ENCODE measurements around the gene SCAMP1.
A peak's percentile ranks its signal among the peaks of the same experiment; 100 is the strongest.
"Not testable (repeated sequence)": the region's sequence is repeated elsewhere in the genome, so short reads cannot be mapped to it uniquely, and the experiment has no call there.

The SCAMP1 gene

DNA sequence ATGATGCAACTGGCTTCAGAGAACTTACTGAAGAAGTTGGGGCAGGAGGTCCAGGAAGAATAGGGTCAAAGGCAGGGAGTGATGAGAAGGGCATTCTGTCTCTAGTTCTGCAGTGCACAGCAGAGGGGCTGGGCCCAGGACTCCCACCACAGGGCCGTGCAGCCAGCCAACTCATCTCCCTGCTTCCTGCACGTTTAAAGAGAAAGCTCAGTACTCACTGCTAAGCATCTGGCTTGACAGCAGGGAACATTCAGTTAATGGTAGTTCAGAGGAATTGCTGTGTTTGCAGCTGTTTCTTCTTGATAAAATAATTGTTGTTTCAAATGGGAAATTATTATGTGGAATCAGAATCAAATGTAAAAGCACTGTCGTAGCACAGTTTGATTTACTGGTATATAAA is 25.6 kb upstream of the SCAMP1 start:
- no peaks in the 10 kb centered on the region for H3K36me3 ChIP-seq
- H3K4me1 ChIP-seq = no peaks in the 10 kb centered on the region
- H4K20me1 ChIP-seq = no peaks in the 10 kb centered on the region
- H3K27ac ChIP-seq = no peak overlapping the region
- TF ChIP-seq Cebpa-rat (IDR thresholded peaks at IDR 0.05) = no peak
- peaks cover 8% of the 10 kb centered on the region for H3K9me3 ChIP-seq
- H3K27me3 ChIP-seq = no peaks in the 10 kb centered on the region
- no peak overlapping the region for H3K4me3 ChIP-seq
- no peak overlapping the region for H3K4me2 ChIP-seq
- no peak overlapping the region for H3K9ac ChIP-seq

DNA sequence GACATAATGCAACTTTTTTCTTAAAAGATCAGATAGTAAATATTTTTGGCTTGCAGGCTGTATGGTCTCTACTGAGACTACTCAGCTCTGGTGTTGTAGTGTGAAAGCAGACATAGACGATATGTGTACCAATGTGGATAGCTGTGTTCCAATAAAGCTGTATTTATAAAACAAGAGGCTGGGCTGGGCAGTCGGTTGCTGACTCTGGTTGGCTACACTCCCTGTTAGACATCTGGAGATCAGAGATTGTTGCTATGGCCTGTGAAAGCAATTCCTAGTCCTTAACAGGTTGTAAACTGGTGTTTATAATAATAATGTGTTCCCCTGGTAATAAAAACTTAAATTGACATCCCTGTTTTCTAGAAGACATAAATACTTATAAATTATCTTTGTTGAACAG is 24.4 kb upstream of the SCAMP1 start:
- no peaks in the 10 kb centered on the region for H3K36me3 ChIP-seq
- 0 out of 2 replicates have a peak, but pooled peaks cover 4% of the 10 kb centered on the region for H3K4me1 ChIP-seq
- peaks cover 8% of the 10 kb centered on the region for H3K9me3 ChIP-seq
- TF ChIP-seq Cebpa-rat (IDR thresholded peaks at IDR 0.05) = no peak
- no peak overlapping the region for H3K9ac ChIP-seq
- no peak overlapping the region for H3K4me3 ChIP-seq
- no peaks in the 10 kb centered on the region for H3K27me3 ChIP-seq
- H3K27ac ChIP-seq = no peak overlapping the region
- no peak overlapping the region for H3K4me2 ChIP-seq
- H4K20me1 ChIP-seq = no peaks in the 10 kb centered on the region

DNA sequence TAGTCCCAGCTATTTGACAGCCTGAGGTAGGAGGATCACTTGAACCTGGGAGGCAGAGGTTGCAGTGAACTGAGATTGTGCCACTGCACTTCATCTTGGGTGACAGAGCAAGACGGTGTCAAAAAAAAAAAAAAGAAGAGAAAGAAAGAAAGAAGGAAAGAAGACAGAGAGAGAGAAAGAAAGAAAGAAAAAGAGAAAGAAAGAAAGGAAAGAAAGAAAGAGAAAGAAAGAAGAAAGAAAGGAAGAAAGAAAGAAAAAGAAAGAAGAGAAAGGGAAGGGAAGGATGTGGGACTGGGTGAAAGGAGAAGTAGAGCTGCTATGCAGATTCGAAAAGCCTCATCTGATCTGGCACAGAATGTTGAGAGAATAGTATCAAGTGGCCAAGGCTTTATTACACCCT is 23.7 kb upstream of the SCAMP1 start:
- H3K9me3 ChIP-seq = peaks cover 8% of the 10 kb centered on the region
- no peak overlapping the region for H3K9ac ChIP-seq
- no peak for TF ChIP-seq Cebpa-rat (IDR thresholded peaks at IDR 0.05)
- H3K27ac ChIP-seq = no peak overlapping the region
- no peaks in the 10 kb centered on the region for H4K20me1 ChIP-seq
- no peaks in the 10 kb centered on the region for H3K27me3 ChIP-seq
- H3K36me3 ChIP-seq = no peaks in the 10 kb centered on the region
- H3K4me2 ChIP-seq = no peak overlapping the region
- 0 out of 2 replicates have a peak, but pooled peaks cover 4% of the 10 kb centered on the region for H3K4me1 ChIP-seq
- H3K4me3 ChIP-seq = no peak overlapping the region

DNA sequence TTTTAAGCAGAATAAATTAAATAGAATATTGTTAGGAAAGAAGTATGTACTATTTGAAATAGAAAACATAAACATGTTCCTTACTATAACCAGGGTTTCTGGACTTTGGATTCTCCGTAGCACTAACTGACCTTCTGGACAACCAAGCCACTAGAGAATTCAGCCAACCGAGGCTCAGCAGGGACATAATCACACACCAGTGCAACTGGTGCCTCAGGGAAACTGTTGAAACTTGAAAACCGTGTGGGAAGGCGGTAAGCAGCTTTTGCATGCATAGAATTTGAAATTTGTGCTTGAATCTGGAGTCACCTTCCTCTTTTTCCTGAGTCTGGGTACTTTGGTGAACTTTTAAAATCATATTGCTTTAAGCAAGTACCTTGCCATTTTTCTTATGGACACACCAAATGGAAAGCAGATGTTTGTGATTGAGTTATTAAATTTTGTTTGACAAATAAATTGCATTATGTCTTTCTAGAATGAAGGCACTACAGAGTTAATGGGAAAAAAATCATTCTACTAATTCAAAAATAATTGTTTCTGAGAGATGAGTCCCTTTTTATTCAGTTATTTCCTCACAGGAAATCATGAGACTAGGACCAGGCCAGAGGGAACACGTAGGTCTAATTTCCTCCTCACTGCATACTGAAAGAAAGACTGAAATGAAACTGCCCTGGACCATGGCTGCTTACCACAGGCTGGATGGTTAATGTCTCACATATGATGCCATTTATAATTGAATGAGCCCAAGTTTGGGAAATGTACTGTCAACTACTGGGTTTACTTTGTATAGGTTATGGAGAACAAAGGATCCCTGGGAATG is 20.6 kb upstream of the SCAMP1 start:
- no peaks in the 10 kb centered on the region for H3K36me3 ChIP-seq
- TF ChIP-seq Cebpa-rat (IDR thresholded peaks at IDR 0.05) = no peak
- H3K27ac ChIP-seq = no peak overlapping the region
- H3K9me3 ChIP-seq = peaks cover 8% of the 10 kb centered on the region
- H4K20me1 ChIP-seq = no peaks in the 10 kb centered on the region
- no peak overlapping the region for H3K9ac ChIP-seq
- no peak overlapping the region for H3K4me3 ChIP-seq
- 0 out of 2 replicates have a peak, but pooled peaks cover 4% of the 10 kb centered on the region for H3K4me1 ChIP-seq
- no peaks in the 10 kb centered on the region for H3K27me3 ChIP-seq
- no peak overlapping the region for H3K4me2 ChIP-seq

DNA sequence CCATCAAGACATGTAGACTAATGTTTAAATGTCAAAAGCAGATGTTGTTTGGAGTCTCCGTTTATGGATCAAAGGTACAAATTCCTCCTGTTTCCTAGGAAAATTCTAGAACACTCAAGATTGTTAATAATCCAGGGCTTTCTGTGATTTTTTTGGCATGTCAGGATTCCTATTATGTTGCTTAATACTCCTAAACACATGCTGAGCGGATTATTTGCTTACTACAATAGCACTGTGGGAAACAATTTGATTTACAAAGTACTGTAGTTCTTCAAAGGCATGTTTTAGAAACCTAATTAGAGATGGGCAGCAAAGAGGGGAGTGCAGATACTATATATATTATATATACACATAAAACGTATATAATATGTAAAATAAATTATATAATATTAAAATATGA is 19.0 kb upstream of the SCAMP1 start:
- H3K27ac ChIP-seq = no peak overlapping the region
- no peak overlapping the region for H3K4me2 ChIP-seq
- no peak overlapping the region for H3K4me3 ChIP-seq
- no peak for TF ChIP-seq Cebpa-rat (IDR thresholded peaks at IDR 0.05)
- 0 out of 2 replicates have a peak, but pooled peaks cover 4% of the 10 kb centered on the region for H3K4me1 ChIP-seq
- no peaks in the 10 kb centered on the region for H4K20me1 ChIP-seq
- H3K36me3 ChIP-seq = no peaks in the 10 kb centered on the region
- no peak overlapping the region for H3K9ac ChIP-seq
- no peaks in the 10 kb centered on the region for H3K27me3 ChIP-seq
- peaks cover 8% of the 10 kb centered on the region for H3K9me3 ChIP-seq

DNA sequence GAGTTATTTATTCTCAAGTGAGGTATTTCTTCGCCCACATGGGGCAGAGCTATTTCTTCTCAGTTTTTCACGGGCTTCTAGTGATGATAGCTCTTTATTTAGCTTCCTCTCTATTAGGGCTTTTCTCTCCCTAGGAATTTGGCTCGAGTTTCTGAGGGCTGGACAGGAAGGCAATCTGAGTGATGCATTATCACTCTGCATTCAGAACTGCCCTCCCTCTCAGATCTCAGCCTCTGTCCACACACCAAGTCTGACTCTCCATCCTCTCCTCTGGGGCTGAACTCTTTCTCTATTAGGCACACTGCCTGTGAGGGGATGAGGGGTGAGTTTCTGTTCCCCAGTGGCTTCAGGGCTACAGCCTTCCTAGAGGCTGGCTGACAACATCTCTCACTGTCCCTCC is 14.9 kb upstream of the SCAMP1 start:
- H3K4me2 ChIP-seq = no peak overlapping the region
- H3K27ac ChIP-seq = no peak overlapping the region
- no peak overlapping the region for H3K9ac ChIP-seq
- no peaks in the 10 kb centered on the region for H3K36me3 ChIP-seq
- no peaks in the 10 kb centered on the region for H3K4me1 ChIP-seq
- no peaks in the 10 kb centered on the region for H3K9me3 ChIP-seq
- no peaks in the 10 kb centered on the region for H3K27me3 ChIP-seq
- TF ChIP-seq Cebpa-rat (IDR thresholded peaks at IDR 0.05) = no peak
- no peak overlapping the region for H3K4me3 ChIP-seq
- H4K20me1 ChIP-seq = no peaks in the 10 kb centered on the region

DNA sequence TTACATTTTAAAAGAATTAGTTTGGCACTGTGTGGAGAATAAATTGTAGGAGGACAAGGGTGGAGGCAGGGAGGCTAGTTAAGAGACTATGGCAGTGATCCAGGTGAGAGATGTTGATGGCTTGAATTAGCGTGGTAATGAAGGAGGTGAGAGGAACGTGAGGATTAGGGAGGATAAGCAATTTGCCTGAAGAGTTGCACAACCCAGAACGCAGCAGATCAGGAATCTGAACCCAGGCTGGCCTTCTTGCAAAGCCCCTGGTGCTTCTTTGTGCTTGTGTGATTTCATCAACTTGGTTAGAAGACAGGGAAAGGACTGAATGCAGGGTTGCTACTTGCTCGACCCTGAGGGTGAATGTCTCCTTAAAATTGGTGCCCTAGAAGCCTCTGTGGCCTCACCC is 6.9 kb upstream of the SCAMP1 start:
- Histone ChIP-seq H3K9me3 (no peaks in the 10 kb centered on the region), H3K4me1 (peaks cover 2% of the 10 kb centered on the region), H3K36me3 (peaks cover 19% of the 10 kb centered on the region; the same call in 1 of the 2 replicates), H3K4me2 (no peak overlapping the region), H4K20me1 (peaks cover 9% of the 10 kb centered on the region; the same call in 1 of the 2 replicates), H3K27me3 (no peaks in the 10 kb centered on the region), H3K9ac (no peak overlapping the region), H3K4me3 (no peak overlapping the region), H3K27ac (no peak overlapping the region)
- no peak for TF ChIP-seq Cebpa-rat (IDR thresholded peaks at IDR 0.05)

DNA sequence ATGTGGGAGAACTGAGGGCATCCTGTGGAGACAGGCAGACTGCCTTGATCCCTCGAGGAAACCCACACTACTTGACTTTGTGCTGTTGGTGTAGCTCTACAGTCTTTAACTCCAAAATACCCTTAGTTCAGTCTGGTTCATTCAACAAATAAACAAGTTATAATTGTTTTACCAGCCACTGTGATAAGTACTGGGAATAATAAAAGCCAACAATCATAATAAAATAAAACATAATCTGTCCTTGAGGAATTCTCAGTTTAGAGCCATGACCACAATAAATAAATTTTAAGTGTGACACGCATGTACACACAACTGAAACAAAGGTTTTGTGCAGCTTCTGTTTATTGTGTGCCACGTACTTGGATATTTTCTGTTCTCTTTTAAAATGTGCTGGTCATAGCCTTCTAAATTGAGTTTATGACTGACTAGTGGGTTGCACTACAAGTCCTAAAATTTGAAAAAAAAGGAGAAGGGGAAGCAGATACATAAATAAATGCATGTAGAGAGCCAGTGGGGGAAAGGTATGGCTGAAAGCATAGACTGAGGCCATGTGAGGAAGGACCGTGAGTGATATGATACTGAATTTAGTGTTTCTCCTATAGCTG is 6.2 kb upstream of the SCAMP1 start:
- H3K27me3 ChIP-seq = no peaks in the 10 kb centered on the region
- no peaks in the 10 kb centered on the region for H3K9me3 ChIP-seq
- H3K9ac ChIP-seq = no peak overlapping the region
- peaks cover 19% of the 10 kb centered on the region; the same call in 1 of the 2 replicates for H3K36me3 ChIP-seq
- peaks cover 8% of the 10 kb centered on the region for H3K4me1 ChIP-seq
- peaks cover 9% of the 10 kb centered on the region; the same call in 1 of the 2 replicates for H4K20me1 ChIP-seq
- no peak overlapping the region for H3K27ac ChIP-seq
- no peak for TF ChIP-seq Cebpa-rat (IDR thresholded peaks at IDR 0.05)
- H3K4me2 ChIP-seq = no peak overlapping the region
- H3K4me3 ChIP-seq = no peak overlapping the region

DNA sequence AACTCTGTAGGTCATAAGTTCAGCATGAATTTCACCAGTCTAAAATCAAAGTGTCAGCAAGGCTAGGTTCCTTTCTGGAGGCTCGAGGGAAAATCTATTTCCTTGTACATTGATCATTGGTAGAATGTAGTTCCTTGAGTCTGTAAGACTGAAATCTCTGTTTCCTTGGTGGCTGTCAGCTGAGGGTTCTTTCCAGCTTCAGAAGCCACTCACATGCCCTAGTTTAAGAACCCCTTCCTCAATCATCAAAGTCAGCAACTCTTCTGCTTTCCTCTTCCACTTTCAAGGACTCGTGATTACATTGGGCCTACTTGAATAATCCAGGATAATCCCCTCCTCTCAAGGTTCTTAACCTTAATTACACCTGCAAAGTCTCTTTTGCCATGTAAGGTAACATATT is 4.9 kb upstream of the SCAMP1 start:
- peaks cover 9% of the 10 kb centered on the region; the same call in 1 of the 2 replicates for H4K20me1 ChIP-seq
- H3K4me1 ChIP-seq = peaks cover 14% of the 10 kb centered on the region
- H3K36me3 ChIP-seq = peaks cover 19% of the 10 kb centered on the region; the same call in 1 of the 2 replicates
- H3K27ac ChIP-seq = no peak overlapping the region
- no peak overlapping the region for H3K4me2 ChIP-seq
- no peaks in the 10 kb centered on the region for H3K9me3 ChIP-seq
- no peak overlapping the region for H3K4me3 ChIP-seq
- no peak for TF ChIP-seq Cebpa-rat (IDR thresholded peaks at IDR 0.05)
- no peaks in the 10 kb centered on the region for H3K27me3 ChIP-seq
- H3K9ac ChIP-seq = no peak overlapping the region

DNA sequence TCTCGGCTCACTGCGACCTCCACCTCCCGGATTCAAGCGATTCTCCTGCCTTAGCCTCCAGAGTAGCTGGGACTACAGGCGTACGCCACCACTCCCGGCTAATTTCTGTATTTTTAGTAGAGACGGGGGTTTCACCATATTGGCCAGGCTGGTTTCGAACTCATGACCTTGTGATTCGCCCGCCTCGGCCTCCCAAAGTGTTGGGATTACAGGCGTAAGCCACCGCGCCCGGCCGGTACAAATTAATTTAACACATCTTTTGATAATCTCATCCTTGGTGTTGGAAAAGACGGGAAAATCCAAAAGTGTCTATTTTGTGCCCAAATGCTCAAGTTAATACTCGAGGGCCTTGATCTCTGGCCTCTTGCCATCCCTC is 974 bp upstream of the SCAMP1 start:
- Histone ChIP-seq H4K20me1 (peaks cover 18% of the 10 kb centered on the region; the same call in 1 of the 2 replicates), H3K4me2 (peak overlapping the region; percentile 85), H3K27ac (peak overlapping the region; percentile 95), H3K4me1 (peaks cover 27% of the 10 kb centered on the region), H3K36me3 (peaks cover 19% of the 10 kb centered on the region; the same call in 1 of the 2 replicates), H3K9ac (peak overlapping the region; percentile 90), H3K4me3 (peak overlapping the region; percentile 98)
- H3K27me3 ChIP-seq, H3K9me3 ChIP-seq: not testable (repeated sequence)
